GM04503 (cell line): ENCODE results near the gene AHSA1.

Experiments used
- DNase-seq: peaks from one replicate; pipeline ENCODE4 v3.0.0-alpha.2; 2012; ENCODE audit warnings: low read depth

AHSA1 gene

DNA sequence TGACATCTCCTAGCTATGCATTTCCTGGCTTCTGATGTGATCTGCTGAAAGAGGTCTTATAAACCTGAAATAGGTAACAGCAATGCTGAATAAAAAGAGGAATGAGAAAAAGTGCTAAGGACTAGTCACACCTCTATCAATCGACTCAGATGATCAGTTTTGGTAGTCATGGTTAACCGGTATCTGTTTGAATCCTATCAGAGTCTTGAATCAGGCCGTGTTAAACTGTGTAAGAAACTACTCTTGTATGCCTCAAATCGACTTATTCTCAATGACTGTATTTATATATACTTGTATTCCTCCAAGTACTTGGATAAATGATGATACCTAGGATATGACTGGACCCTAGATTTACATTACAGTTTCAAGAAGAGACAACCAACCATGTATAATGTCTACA is 51.5 kb downstream of the AHSA1 start:
- DNase-seq, result no peak

DNA sequence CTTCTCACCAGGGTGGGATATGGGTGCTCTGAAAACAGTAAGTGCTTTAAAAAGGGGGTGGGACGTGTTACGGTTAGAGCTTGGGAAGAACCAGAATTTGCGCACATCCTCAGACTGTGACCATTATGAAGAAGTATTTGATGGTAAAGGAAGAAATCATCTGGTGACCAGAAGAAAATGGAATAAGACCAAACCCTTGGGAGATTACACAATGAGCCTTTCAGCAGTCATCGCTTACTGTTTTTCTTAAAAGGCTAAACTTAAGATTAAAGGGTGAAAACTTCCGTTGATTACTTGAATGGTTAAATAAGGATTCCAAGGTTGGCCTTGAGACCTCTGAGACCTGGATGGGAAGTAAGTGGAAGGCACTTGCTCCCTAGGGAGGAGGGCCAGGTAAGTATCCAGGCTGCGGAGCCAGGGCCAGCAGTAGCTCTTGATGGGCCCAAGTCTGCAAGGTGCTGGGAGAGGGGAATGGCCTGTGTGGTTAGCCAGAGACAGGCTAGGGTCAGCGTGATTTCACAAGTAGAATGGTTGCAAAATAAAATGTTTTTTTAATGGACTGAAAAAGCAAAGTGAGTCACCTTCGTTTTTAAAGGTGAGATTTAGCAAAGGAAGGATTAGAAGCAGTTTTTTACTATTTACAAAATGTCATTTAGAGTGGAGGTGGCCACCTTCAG is 53.7 kb downstream of the AHSA1 start:
- DNase-seq, result no peak

DNA sequence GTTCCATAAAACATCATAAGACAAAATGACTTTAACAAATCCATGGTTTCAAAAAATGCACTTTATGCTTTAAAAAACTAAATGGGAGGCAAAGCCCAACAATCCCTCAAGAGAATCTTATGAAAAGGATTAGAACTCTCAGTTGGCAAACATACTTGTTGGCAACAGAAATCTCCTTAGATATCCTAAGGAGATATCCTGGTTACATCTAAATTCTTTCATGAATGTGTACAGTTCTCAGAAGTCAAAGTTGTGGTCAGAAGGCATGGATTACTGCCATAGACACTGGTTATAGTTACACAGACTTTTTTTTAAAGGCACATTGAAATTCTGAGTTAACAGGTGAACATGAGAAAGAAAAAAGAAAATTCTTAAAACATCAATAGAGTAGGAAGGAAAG is 58.2 kb downstream of the AHSA1 start:
- DNase-seq, result no peak
